SJSA1 (cell line): ENCODE results near the gene SNRPA1. TPM values are rescaled to one million over a fixed set of nuclear protein-coding genes. Genes with fewer than 3 reads are reported as not detected.

Experiments used
- DNase-seq, 2 experiments: peaks; one replicate each; pipeline ENCODE4 v3.0.0-alpha.2; 2015 to 2020; ENCODE audit warnings: low spot score in 2 of 2, low read depth in 1 of 2
- H3K27ac ChIP-seq: fragments of 250-450 bp; sonication (Bioruptor Pico); 2 replicates; pipeline ENCODE4 v1.5.1; 2020; ENCODE audit warnings: mild to moderate bottlenecking, moderate library complexity
- H3K27me3 ChIP-seq: fragments of 250-450 bp; sonication (Bioruptor Pico); replicated peaks from 2 replicates; pipeline ENCODE4 v1.5.1; 2020; ENCODE audit warnings: mild to moderate bottlenecking, moderate library complexity
- H3K36me3 ChIP-seq: fragments of 250-450 bp; sonication (Bioruptor Pico); 2 replicates; pipeline ENCODE4 v1.5.1; 2020; ENCODE audit warnings: mild to moderate bottlenecking
- H3K4me1 ChIP-seq: fragments of 250-450 bp; sonication (Bioruptor Pico); replicated peaks from 2 replicates; pipeline ENCODE4 v1.6.1; 2021; ENCODE audit warnings: mild to moderate bottlenecking
- H3K4me3 ChIP-seq: fragments of 250-450 bp; sonication (Bioruptor Pico); 2 replicates; pipeline ENCODE4 v1.5.1; 2020; ENCODE audit warnings: mild to moderate bottlenecking
- H3K9me3 ChIP-seq: fragments of 250-450 bp; sonication (Bioruptor Pico); replicated peaks from 2 replicates; pipeline ENCODE4 v1.5.1; 2020; ENCODE audit warnings: mild to moderate bottlenecking
- total RNA-seq: library from RNA; depleted of rRNA; stranded (reverse); fragments of >200 nt; shearing (Covaris generic); gene quantifications from 2 replicates; pipeline ENCODE4 v1.2.3, GENCODE V29; 2014

Gene SNRPA1
- total RNA-seq, 1 experiment from 2014 or later, result 76.3 TPM

GRCh38 chr15:101325263-101326025, 30.4 kb upstream of the SNRPA1 start:
- peak in 1 of 2 experiments; percentile 35 for DNase-seq
- no peak overlapping the region for H3K27ac ChIP-seq
- H3K9me3 ChIP-seq, result no peaks in the 10 kb centered on the region
- H3K4me1 ChIP-seq, result no peaks in the 10 kb centered on the region
- no peak overlapping the region for H3K4me3 ChIP-seq
- no peaks in the 10 kb centered on the region for H3K36me3 ChIP-seq
- peaks cover 12% of the 10 kb centered on the region; the same call in 1 of the 2 replicates for H3K27me3 ChIP-seq

DNA sequence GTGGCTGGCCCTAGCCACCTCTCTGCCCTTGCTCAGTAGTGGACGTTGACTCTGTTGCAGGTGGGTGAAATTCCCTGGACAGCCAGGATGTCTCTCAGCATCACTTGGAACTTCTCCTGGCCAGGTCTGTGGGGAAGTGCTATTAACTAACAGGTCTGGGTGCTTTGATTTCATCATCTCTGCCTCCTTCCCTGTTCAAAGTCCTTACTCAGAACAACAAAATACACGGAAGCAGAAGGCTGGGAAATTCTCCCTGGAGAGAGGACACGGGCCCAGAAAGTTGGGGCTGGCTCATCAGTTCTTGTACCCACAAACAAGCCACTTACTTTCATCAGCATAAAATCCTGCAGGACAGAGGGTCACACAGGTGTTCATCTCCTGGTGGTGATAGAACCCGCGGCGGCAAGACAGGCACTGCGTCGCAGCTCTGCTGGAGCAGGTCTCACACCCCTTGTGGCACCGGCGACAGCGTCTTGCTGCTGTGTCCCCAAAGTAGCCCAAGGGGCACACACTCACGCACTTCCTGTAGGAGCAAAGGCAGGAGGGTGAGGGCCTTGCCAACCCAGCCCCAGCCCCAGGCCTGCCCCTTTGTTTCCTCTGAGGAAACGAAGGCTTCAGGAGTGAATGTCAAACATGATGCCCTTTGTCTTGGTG, 29.6 kb upstream of the SNRPA1 start:
- DNase-seq, result peak in 1 of 2 experiments; percentile 32
- Histone ChIP-seq H3K9me3 (no peaks in the 10 kb centered on the region), H3K36me3 (no peaks in the 10 kb centered on the region), H3K27ac (no peak overlapping the region), H3K4me3 (no peak overlapping the region), H3K27me3 (peaks cover 12% of the 10 kb centered on the region; the same call in 1 of the 2 replicates), H3K4me1 (no peaks in the 10 kb centered on the region)

DNA sequence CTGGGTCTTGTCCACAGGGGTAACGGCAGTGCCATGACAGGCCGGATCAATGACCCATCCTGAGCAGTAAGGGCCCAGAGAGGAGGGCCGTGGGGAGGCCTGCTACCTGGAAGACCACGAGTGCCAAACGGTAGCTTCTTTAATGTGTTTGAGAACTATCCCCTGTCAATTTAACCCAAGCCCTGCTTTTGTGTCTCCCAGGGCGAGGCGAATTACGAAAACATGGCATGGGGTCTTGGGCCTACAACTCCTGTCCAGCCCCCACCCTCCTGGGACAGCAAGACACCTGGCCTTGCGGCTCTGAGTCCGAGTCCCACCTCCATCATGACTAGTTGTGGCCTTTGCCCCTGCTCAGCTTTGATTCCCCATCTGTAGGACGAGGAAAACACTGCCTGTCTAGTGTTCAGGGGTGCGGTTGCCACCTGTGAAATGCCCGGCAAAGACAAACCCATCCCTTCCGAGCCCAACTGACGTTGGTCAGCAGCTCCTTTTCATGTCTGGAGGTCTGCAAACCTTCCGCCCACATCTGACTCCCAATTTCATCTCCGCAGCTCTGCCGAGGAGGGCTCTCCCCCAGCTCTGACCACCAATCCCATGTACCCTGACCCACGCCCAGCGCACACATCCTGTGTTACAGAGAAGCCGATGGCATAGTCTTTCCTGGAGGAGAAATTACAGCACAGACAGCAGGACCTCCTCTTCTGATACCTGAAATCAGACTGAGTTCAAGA, 28.9 kb upstream of the SNRPA1 start:
- H3K4me3 ChIP-seq, result no peak overlapping the region
- H3K27ac ChIP-seq, result no peak overlapping the region
- peaks cover 14% of the 10 kb centered on the region; the same call in 1 of the 2 replicates for H3K27me3 ChIP-seq
- H3K36me3 ChIP-seq, result no peaks in the 10 kb centered on the region
- H3K4me1 ChIP-seq, result no peaks in the 10 kb centered on the region
- no peaks in the 10 kb centered on the region for H3K9me3 ChIP-seq
- DNase-seq, result no peak

DNA sequence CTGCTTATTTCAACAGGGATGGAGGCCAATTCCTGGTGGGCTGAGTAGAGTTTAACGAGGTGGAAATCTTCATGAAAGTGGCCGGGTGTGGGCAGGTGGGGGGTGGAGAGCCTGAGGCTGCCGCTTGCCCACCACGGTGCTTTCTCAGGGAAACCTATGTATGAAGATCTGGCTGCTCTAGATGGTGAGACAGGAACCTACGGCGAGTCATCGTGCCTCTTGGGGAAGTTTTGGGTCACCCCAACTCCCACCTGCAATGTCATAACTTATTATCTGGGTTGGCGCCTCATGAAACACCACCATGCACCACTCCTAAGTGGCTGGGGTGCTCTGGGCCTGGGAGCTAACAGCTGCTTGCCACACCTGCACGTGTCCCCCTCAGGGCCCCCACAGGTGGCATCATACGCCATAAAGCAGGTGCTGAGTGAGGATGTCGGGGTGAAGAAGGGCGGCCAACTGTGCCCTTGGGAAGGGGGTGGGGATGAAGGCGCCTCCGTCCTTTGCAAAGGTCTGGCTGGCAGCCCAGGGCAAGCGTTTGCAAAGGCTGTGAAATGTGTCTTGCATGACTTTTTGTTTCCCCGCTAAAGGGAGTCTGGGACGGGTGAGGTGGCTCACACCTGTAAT, 27.9 kb upstream of the SNRPA1 start:
- H3K9me3 ChIP-seq, result no peaks in the 10 kb centered on the region
- no peak overlapping the region for H3K27ac ChIP-seq
- H3K4me1 ChIP-seq, result no peaks in the 10 kb centered on the region
- DNase-seq, result no peak
- no peak overlapping the region for H3K4me3 ChIP-seq
- H3K27me3 ChIP-seq, result peaks cover 18% of the 10 kb centered on the region; the same call in 1 of the 2 replicates
- no peaks in the 10 kb centered on the region for H3K36me3 ChIP-seq

- Histone ChIP-seq H3K36me3 (no peaks in the 10 kb centered on the region), H3K27ac (no peak overlapping the region), H3K4me1 (no peaks in the 10 kb centered on the region), H3K9me3 (no peaks in the 10 kb centered on the region), H3K27me3 (peaks cover 18% of the 10 kb centered on the region; the same call in 1 of the 2 replicates), H3K4me3 (no peak overlapping the region)
- peak in 1 of 2 experiments; percentile 31 for DNase-seq
These were observed 27.1 kb upstream of the SNRPA1 start for GRCh38 chr15:101322016-101322695.

GRCh38 chr15:101320501-101321052, 25.5 kb upstream of the SNRPA1 start:
- Histone ChIP-seq H3K36me3 (no peaks in the 10 kb centered on the region), H3K4me3 (no peak overlapping the region), H3K9me3 (no peaks in the 10 kb centered on the region), H3K4me1 (no peaks in the 10 kb centered on the region), H3K27me3 (peaks cover 18% of the 10 kb centered on the region; the same call in 1 of the 2 replicates), H3K27ac (no peak overlapping the region)
- DNase-seq, result peak in 1 of 2 experiments; percentile 34

DNA sequence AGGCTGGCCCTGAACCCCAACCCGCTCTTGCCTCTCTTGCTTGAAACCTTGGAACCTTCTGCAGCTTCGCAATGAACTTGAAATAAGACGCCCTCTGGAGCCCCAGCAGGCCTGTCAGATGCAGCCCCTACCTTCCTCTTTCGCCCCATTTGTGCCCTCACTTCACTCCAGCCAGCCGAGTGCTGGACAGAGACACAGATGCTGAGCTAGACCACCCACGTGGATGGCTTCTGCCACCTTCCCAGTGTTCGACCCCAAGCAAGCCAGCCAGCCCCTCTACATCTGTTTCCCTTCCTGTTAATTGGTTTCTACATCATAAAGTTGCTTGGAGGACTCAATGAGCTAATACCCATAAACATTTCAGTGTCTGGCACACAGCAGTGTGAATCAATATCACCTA, 23.8 kb upstream of the SNRPA1 start:
- peaks cover 18% of the 10 kb centered on the region; the same call in 1 of the 2 replicates for H3K27me3 ChIP-seq
- DNase-seq, result no peak
- no peak overlapping the region for H3K27ac ChIP-seq
- H3K4me1 ChIP-seq, result no peaks in the 10 kb centered on the region
- no peaks in the 10 kb centered on the region for H3K9me3 ChIP-seq
- H3K36me3 ChIP-seq, result no peaks in the 10 kb centered on the region
- H3K4me3 ChIP-seq, result no peak overlapping the region

DNA sequence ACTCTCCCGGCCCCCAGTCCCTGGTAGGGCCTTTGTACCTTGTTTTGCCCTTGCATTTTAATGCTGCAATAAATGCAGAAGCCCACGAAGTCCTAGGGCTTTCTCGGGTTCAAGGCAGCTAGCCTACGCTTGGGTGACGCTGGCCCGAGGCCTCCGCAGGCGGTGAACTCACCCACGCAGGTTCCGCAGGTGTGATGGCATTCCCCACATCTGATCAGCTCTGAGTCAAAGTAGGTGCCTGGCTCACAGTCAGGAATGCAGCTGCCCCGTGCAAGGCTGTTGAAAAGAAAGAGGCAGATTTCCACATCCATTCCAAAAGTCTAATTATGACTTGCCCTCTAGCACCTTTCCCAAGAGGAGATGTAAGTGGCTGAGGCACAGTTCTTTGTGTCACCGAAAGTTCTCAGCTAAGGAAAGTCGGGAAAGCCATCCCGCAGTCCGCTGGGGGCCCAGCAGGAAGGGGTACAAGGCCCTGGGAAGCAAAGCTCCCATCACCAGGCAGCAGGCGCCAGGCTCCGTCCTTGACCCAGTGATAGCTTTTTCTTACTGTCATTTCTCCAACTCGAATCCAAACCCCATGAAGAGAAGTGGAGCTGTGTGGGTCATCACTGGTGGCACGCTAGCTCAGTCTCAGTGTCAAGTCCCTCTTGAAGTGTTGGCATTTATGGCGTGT, 23.2 kb upstream of the SNRPA1 start:
- H3K4me3 ChIP-seq, result no peak overlapping the region
- H3K9me3 ChIP-seq, result no peaks in the 10 kb centered on the region
- DNase-seq, result no peak
- no peak overlapping the region for H3K27ac ChIP-seq
- H3K36me3 ChIP-seq, result no peaks in the 10 kb centered on the region
- peaks cover 18% of the 10 kb centered on the region; the same call in 1 of the 2 replicates for H3K27me3 ChIP-seq
- H3K4me1 ChIP-seq, result no peaks in the 10 kb centered on the region

DNA sequence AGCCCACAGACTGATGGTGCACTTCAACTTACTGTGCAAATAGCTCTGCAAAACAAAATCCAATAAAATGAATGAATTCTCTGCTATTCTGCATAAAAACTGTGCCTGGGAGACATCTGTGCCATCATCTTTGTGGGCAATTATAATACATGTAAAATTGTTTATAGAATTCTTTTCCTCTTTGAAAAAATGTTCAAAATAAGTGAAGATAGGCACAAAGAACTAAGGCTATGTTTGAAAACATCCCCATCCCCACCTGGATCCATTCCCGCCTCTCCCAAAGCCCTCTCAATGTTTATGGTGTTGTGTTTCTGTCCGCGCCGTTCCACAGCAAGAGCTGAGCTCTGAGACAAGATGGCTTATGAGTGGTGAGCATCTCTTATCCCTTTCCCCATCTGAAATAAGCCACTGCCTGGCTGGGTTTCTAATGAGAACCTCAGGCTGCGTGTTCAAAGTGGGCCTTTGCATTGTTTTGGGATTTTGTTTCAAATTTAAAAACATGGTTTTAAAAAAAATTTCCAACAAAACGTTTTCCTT, 22.4 kb upstream of the SNRPA1 start:
- H3K4me1 ChIP-seq, result no peaks in the 10 kb centered on the region
- H3K4me3 ChIP-seq, result no peak overlapping the region
- peaks cover 17% of the 10 kb centered on the region; the same call in 1 of the 2 replicates for H3K27me3 ChIP-seq
- no peak overlapping the region for H3K27ac ChIP-seq
- no peaks in the 10 kb centered on the region for H3K36me3 ChIP-seq
- H3K9me3 ChIP-seq, result no peaks in the 10 kb centered on the region
- no peak for DNase-seq

DNA sequence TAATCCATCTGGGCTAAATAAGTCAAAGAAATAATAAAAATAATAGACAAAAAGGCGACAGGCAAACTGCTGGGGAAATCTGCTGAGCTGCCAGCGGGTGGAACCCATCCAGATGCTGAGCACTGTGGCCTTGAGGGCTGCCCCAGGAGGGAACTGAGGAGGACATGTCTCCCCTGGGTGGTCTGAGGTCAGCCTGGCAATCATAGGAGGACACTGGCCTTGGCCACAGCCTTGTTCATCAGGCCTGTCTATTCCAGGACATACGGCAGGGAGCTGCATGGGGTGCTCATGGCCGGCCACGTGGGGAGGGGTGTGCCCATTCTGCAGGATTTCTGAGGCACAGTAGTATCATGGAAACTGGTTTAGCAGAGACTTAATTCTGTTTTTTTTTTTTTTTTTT, 21.5 kb upstream of the SNRPA1 start:
- Histone ChIP-seq H3K36me3 (no peaks in the 10 kb centered on the region), H3K27ac (no peak overlapping the region), H3K4me1 (no peaks in the 10 kb centered on the region), H3K4me3 (no peak overlapping the region), H3K27me3 (peaks cover 10% of the 10 kb centered on the region; the same call in 1 of the 2 replicates), H3K9me3 (no peaks in the 10 kb centered on the region)
- DNase-seq, result no peak

DNA sequence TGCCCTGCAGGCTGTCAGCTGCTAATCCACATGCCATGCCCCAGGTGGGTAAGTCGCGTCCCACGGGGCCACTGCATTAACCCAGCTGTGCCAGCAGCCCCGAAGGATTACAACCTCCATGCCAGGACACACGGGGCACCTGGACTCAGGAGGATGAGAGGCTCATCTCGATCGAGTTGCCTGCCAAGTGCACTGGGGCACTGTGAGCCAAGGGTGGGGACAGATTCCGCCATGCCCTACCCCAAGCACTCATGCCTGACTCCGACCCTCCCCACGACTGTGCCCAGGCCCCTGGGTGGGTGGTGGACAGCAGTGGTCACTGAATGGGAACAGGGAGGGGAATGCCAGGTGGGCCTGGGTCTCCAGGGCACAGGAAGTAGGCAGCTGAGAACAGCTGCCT, 20.7 kb upstream of the SNRPA1 start:
- no peaks in the 10 kb centered on the region for H3K9me3 ChIP-seq
- H3K27me3 ChIP-seq, result peaks cover 5% of the 10 kb centered on the region; the same call in 1 of the 2 replicates
- H3K27ac ChIP-seq, result no peak overlapping the region
- no peaks in the 10 kb centered on the region for H3K4me1 ChIP-seq
- DNase-seq, result peak in 1 of 2 experiments; percentile 31
- no peaks in the 10 kb centered on the region for H3K36me3 ChIP-seq
- no peak overlapping the region for H3K4me3 ChIP-seq
